H9 (cell line): ENCODE results near the gene ASGR1. TPM values are rescaled to one million over a fixed set of nuclear protein-coding genes. Genes with fewer than 3 reads are reported as not detected.

Source experiments
- DNase-seq: peaks from one replicate; pipeline ENCODE4 v3.0.0-alpha.2; 2017
- H2AFZ ChIP-seq: one replicate; pipeline ENCODE4 v1.6.1; 2013; ENCODE audit warnings: mild to moderate bottlenecking, low read length, control low read depth, moderate library complexity
- H2AK5ac ChIP-seq: 2 replicates; pipeline ENCODE4 v1.6.1; 2013; ENCODE audit warnings: low read length, control low read depth, mixed read lengths; ENCODE audit not compliant: insufficient read length
- H2BK120ac ChIP-seq: one replicate; pipeline ENCODE4 v1.6.1; 2013; ENCODE audit warnings: low read depth, mild to moderate bottlenecking, low read length, control low read depth, inconsistent platforms; ENCODE audit not compliant: poor library complexity, severe bottlenecking
- H2BK12ac ChIP-seq: 2 replicates; pipeline ENCODE4 v1.6.1; 2013; ENCODE audit warnings: low read length, control low read depth, mixed read lengths, low read depth; ENCODE audit not compliant: insufficient read length
- H2BK15ac ChIP-seq: 2 replicates; pipeline ENCODE4 v1.6.1; 2013; ENCODE audit warnings: low read depth, low read length, control low read depth
- H2BK20ac ChIP-seq: one replicate; pipeline ENCODE4 v1.6.1; 2013; ENCODE audit warnings: low read depth, mild to moderate bottlenecking, low read length, control low read depth, inconsistent platforms; ENCODE audit not compliant: poor library complexity, severe bottlenecking
- H2BK5ac ChIP-seq: 2 replicates; pipeline ENCODE4 v1.6.1; 2013; ENCODE audit warnings: low read length, control low read depth, mixed read lengths; ENCODE audit not compliant: insufficient read length
- H3K14ac ChIP-seq: 2 replicates; pipeline ENCODE4 v1.6.1; 2013; ENCODE audit warnings: low read length, control low read depth; ENCODE audit not compliant: insufficient read depth
- H3K18ac ChIP-seq: 2 replicates; pipeline ENCODE4 v1.6.1; 2013; ENCODE audit warnings: low read depth, mild to moderate bottlenecking, mixed read lengths, low read length, control low read depth; ENCODE audit not compliant: insufficient read length
- H3K23ac ChIP-seq: 2 replicates; pipeline ENCODE4 v1.6.1; 2013; ENCODE audit warnings: low read length, control low read depth, mixed read lengths, low read depth; ENCODE audit not compliant: insufficient read length
- H3K23me2 ChIP-seq: 2 replicates; pipeline ENCODE4 v1.6.1; 2013; ENCODE audit warnings: low read depth, mild to moderate bottlenecking, mixed read lengths, low read length, control low read depth; ENCODE audit not compliant: insufficient read length, poor library complexity, severe bottlenecking
- H3K27ac ChIP-seq: 2 replicates; pipeline ENCODE4 v1.5.1; 2013; ENCODE audit warnings: low read length, control low read depth, mixed read lengths, low read depth; ENCODE audit not compliant: insufficient read length
- H3K27me3 ChIP-seq: 2 replicates; pipeline ENCODE4 v1.6.1; 2013; ENCODE audit warnings: low read length, control low read depth, inconsistent platforms; ENCODE audit not compliant: insufficient read depth
- H3K4ac ChIP-seq: 2 replicates; pipeline ENCODE4 v1.6.1; 2013; ENCODE audit warnings: low read depth, mild to moderate bottlenecking, control low read depth, inconsistent platforms, low read length, moderate library complexity
- H3K4me1 ChIP-seq: 2 replicates; pipeline ENCODE4 v1.6.1; 2013; ENCODE audit warnings: low read length, control low read depth, inconsistent platforms; ENCODE audit not compliant: insufficient read depth
- H3K4me2 ChIP-seq: 2 replicates; pipeline ENCODE4 v1.6.1; 2013; ENCODE audit warnings: low read length, control low read depth, mixed read lengths; ENCODE audit not compliant: insufficient read length, insufficient read depth
- H3K56ac ChIP-seq: 2 replicates; pipeline ENCODE4 v1.6.1; 2013; ENCODE audit warnings: low read depth, mild to moderate bottlenecking, mixed read lengths, low read length, control low read depth; ENCODE audit not compliant: insufficient read length
- H3K79me1 ChIP-seq: 2 replicates; pipeline ENCODE4 v1.6.1; 2013; ENCODE audit warnings: low read depth, mild to moderate bottlenecking, moderate library complexity, low read length, control low read depth, inconsistent platforms; ENCODE audit not compliant: insufficient read depth, poor library complexity, severe bottlenecking
- H3K79me2 ChIP-seq: 2 replicates; pipeline ENCODE4 v1.6.1; 2013; ENCODE audit warnings: low read length, control low read depth, inconsistent platforms; ENCODE audit not compliant: insufficient read depth
- H3K9ac ChIP-seq: 2 replicates; pipeline ENCODE4 v1.6.1; 2013; ENCODE audit warnings: low read length, control low read depth, mixed read lengths; ENCODE audit not compliant: insufficient read length; ENCODE audit errors: extremely low read depth
- H3K9me3 ChIP-seq: one replicate; pipeline ENCODE4 v1.6.1; 2013; ENCODE audit warnings: low read depth, low read length, inconsistent platforms; ENCODE audit not compliant: control insufficient read depth
- H3T11ph ChIP-seq: one replicate; pipeline ENCODE4 v1.6.1; 2013; ENCODE audit warnings: mild to moderate bottlenecking, low read length, control low read depth, inconsistent platforms
- H4K20me1 ChIP-seq: one replicate; pipeline ENCODE4 v1.6.1; 2013; ENCODE audit not compliant: control insufficient read depth, insufficient read length, insufficient read depth
- H4K5ac ChIP-seq: 2 replicates; pipeline ENCODE4 v1.6.1; 2013; ENCODE audit warnings: low read depth, mild to moderate bottlenecking, mixed read lengths, low read length, control low read depth; ENCODE audit not compliant: insufficient read length
- H4K8ac ChIP-seq: replicated peaks from 2 replicates; pipeline ENCODE4 v1.6.1; 2013; ENCODE audit warnings: low read length, control low read depth, mixed read lengths, low read depth; ENCODE audit not compliant: insufficient read length
- H4K91ac ChIP-seq: 2 replicates; pipeline ENCODE4 v1.6.1; 2013; ENCODE audit warnings: low read depth, mild to moderate bottlenecking, moderate library complexity, mixed read lengths, low read length, control low read depth; ENCODE audit not compliant: insufficient read length
- H3K27ac Mint-ChIP-seq, 3 experiments: 2 replicates in 2 of 3; 3 replicates in 1 of 3; pipeline ENCODE4 v1.8.0; 2020 to 2021; ENCODE audit warnings: mixed read lengths in 3 of 3, mild to moderate bottlenecking in 1 of 3, moderate library complexity in 1 of 3
- H3K27me3 Mint-ChIP-seq: 2 replicates; pipeline ENCODE4 v1.8.0; 2021; ENCODE audit warnings: low read depth, mild to moderate bottlenecking, moderate library complexity, mixed read lengths
- H3K36me3 Mint-ChIP-seq, 3 experiments: 2 replicates in 2 of 3; 3 replicates in 1 of 3; pipeline ENCODE4 v1.8.0; 2020 to 2021; ENCODE audit warnings: low read depth in 3 of 3, mixed read lengths in 3 of 3; ENCODE audit not compliant: insufficient read depth in 1 of 3
- H3K4me1 Mint-ChIP-seq, 2 experiments: 2 replicates each; pipeline ENCODE4 v1.8.0; 2020; ENCODE audit warnings: mixed read lengths in 2 of 2
- H3K4me3 Mint-ChIP-seq, 2 experiments: 2 replicates in 1 of 2; 3 replicates in 1 of 2; pipeline ENCODE4 v1.8.0; 2020 to 2021; ENCODE audit warnings: mild to moderate bottlenecking in 2 of 2, mixed read lengths in 2 of 2, moderate library complexity in 1 of 2
- H3K9me3 Mint-ChIP-seq, 2 experiments: 2 replicates in 1 of 2; 3 replicates in 1 of 2; pipeline ENCODE4 v1.8.0; 2020; ENCODE audit warnings: mild to moderate bottlenecking in 2 of 2, mixed read lengths in 2 of 2, moderate library complexity in 1 of 2
- WGBS: extraction: QIAGEN DNeasy Blood & Tissue Kit; methylation state at CpG from one replicate; pipeline ENCODE4 v1.1.7; 2013; ENCODE audit warnings: missing lambda C conversion rate, low lambda C conversion rate, mixed read lengths; ENCODE audit not compliant: insufficient read length; ENCODE audit errors: extremely low coverage; 5-methylcytosine and 5-hydroxymethylcytosine counted together
- total RNA-seq: library from RNA; stranded (reverse); gene quantifications from 2 replicates; pipeline ENCODE4 v1.2.1, GENCODE V29; 2021
- TF ChIP-seq, protein P1 (sequence below): fragments of 200-600 bp; sonication (generic); conservative IDR thresholded peaks from 3 replicates; pipeline ENCODE4 v1.8.0; 2021; ENCODE audit warnings: antibody characterized with exemption, mild to moderate bottlenecking

ASGR1 gene
- total RNA-seq, 1 experiment from 2014 or later = 5.9 TPM

DNA sequence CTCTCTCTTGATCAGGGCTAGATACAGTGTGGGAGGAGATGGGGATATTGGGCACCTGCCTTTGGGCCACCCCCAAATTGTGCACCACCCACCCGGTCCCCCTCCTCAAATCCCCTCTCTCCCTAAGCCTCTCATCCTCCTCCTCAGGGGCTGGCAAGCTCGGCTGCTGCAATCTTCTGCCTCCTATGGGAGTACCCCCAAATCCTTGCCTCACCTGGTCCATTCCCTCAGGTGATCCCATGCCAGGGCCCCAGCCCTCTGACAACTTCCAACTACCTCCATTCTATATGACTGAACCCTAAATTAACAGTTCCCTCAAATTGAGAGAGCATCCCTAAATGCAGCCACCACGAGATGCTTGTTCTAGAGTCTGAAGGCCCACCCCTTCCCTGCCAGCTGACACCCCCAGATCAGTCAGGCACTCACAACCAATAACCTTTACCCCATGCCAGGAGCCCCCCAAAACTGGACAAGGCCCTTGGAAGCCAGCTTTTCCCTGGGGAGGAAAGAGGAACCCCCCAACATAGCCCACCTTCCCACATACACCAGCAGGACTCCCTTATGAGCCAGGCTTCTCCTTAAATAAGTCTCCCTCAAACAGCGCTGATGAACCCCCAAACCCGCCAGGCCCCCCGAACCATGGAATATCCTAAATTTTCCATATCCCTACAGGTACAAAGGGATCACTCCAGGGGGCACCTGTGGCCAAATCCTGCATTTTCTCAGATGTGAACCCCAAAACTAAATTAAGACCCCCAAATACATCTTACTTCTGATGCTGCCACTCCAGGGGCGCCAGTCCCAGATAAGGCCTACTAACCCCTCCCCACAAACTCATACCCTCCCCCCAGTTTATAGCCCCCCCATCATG is 37.3 kb upstream of the ASGR1 start:
- H3K14ac ChIP-seq = no peak overlapping the region
- no peak overlapping the region for H2BK20ac ChIP-seq
- H2AK5ac ChIP-seq = no peak overlapping the region
- H3K36me3 Mint-ChIP-seq = peaks cover 4 to 12% (median 7%) of the 10 kb centered on the region in 3 experiments; a peak in 5 of 7 replicates
- H4K8ac ChIP-seq = no peak overlapping the region
- H3K27me3 Mint-ChIP-seq = no peaks in the 10 kb centered on the region; the same call in none of the 2 replicates
- H3K9ac ChIP-seq = no peak overlapping the region
- peak overlapping the region; percentile 87 for H3K4me2 ChIP-seq
- H2AFZ ChIP-seq = no peak overlapping the region
- no peak overlapping the region for H2BK120ac ChIP-seq
- TF ChIP-seq, protein P1, sequence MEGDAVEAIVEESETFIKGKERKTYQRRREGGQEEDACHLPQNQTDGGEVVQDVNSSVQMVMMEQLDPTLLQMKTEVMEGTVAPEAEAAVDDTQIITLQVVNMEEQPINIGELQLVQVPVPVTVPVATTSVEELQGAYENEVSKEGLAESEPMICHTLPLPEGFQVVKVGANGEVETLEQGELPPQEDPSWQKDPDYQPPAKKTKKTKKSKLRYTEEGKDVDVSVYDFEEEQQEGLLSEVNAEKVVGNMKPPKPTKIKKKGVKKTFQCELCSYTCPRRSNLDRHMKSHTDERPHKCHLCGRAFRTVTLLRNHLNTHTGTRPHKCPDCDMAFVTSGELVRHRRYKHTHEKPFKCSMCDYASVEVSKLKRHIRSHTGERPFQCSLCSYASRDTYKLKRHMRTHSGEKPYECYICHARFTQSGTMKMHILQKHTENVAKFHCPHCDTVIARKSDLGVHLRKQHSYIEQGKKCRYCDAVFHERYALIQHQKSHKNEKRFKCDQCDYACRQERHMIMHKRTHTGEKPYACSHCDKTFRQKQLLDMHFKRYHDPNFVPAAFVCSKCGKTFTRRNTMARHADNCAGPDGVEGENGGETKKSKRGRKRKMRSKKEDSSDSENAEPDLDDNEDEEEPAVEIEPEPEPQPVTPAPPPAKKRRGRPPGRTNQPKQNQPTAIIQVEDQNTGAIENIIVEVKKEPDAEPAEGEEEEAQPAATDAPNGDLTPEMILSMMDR = no peak
- H2BK15ac ChIP-seq = no peak overlapping the region
- peaks cover 3% of the 10 kb centered on the region; the same call in 1 of the 2 replicates for H3K4me1 ChIP-seq
- no peak overlapping the region for H3K18ac ChIP-seq
- no peaks in the 10 kb centered on the region for H3K9me3 ChIP-seq
- no peaks in the 10 kb centered on the region for H4K20me1 ChIP-seq
- H2BK5ac ChIP-seq = no peak overlapping the region
- H3K56ac ChIP-seq = no peak overlapping the region
- peak overlapping the region; percentile 83 to 97 (median 96); a peak in 6 of 7 replicates for H3K27ac Mint-ChIP-seq
- H4K91ac ChIP-seq = no peak overlapping the region
- peak overlapping the region; percentile 72 to 91 for H3K4me3 Mint-ChIP-seq
- no peak overlapping the region for H3K23ac ChIP-seq
- H4K5ac ChIP-seq = no peak overlapping the region
- no peaks in the 10 kb centered on the region for H3K27me3 ChIP-seq
- peaks cover 3% of the 10 kb centered on the region; the same call in 1 of the 2 replicates for H3K79me2 ChIP-seq
- no peak overlapping the region for H3K4ac ChIP-seq
- H3K23me2 ChIP-seq = peaks cover 28% of the 10 kb centered on the region
- peaks cover 2% of the 10 kb centered on the region for H3K79me1 ChIP-seq
- no peak overlapping the region for H3K27ac ChIP-seq
- no CpG with 5 or more reads among the region's 7 CpGs for WGBS
- peaks cover 67 to 68% of the 10 kb centered on the region in 2 experiments for H3K4me1 Mint-ChIP-seq
- no peak overlapping the region for H3T11ph ChIP-seq
- H3K9me3 Mint-ChIP-seq = no peaks in the 10 kb centered on the region
- no peak overlapping the region for H2BK12ac ChIP-seq
- DNase-seq = no peak
